ENCODE measurements around the gene TNKS2. TPM values are rescaled to one million over a fixed set of nuclear protein-coding genes. Genes with fewer than 3 reads are reported as not detected.
"Not testable (repeated sequence)": the region's sequence is repeated elsewhere in the genome, so short reads cannot be mapped to it uniquely, and the experiment has no call there.

The TNKS2 gene
- total RNA-seq, 5 donors from 2014 or later (not counting 1 experiment from before 2014, with no cell fraction given): 41.0 to 53.7 (median 47.6) TPM

DNA sequence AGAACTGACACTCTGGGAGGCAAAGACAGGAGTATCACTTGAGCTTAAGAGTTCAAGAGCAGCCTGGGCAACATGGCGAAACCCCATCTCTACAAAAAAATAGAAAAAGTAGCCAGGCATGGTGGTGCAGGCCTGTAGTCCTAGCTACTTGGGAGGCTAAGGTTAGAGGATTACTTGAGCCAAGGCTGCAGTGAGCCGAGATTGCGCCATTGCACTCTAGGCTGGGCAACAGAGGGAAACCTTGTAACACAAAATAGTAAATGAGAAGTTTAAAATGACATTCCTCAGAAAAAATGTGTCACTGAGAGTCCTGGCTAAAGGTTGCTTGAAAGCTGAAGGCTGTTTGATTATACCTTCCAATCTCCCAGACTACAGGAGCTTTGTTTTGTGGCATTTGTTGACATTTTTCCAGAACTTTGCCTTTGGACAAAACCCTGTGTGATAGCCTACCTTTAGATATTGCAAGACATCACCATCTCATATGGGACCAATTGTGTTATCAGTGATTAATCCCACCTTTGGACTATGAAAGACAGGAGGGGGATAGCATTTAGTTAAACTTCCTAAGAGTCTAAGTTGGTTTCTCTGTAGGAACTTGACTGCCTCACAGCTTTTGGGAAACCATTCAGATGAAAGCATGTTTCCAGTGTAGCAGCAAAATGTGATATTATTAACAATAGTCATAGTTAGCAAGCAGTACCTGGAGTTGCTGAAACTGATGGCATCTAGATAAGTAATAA is 5.3 kb downstream of the TNKS2 start:
- ChIA-PET POLR2A (interaction anchor here (0.6 kb wide), 2 partner anchors 13 to 44 kb away, joined by 3 read pairs; no protein-coding TSS in a partner anchor), CTCF (interaction anchor here in 1 of 2 donors (0.6 kb wide), 1 partner anchor 105 kb away, joined by 3 read pairs; no protein-coding TSS in a partner anchor)
- peaks cover 0 to 30% of the 10 kb centered on the region in 2 donors for H3K36me3 ChIP-seq (ENCODE audit: control insufficient read depth in 2 of 2, extremely low read depth in 1 of 2, insufficient read depth in 1 of 2, low read length in 1 of 2)
- Mint-ChIP-seq H3K9me3 (no peaks in the 10 kb centered on the region), H3K36me3 (peaks cover 40% of the 10 kb centered on the region), H3K27me3 (no peaks in the 10 kb centered on the region), H3K27ac (peak overlapping the region; percentile 16 to 34), H3K4me1 (peaks cover 81 to 86% (median 83%) of the 10 kb centered on the region in 3 donors), H3K4me3 (peak overlapping the region in 1 of 3 donors; percentile 46)
- ATAC-seq (replicated peaks in 1 of 4) (no peak), DNase-seq (no peak)
- H3K9me3 ChIP-seq: no peaks in the 10 kb centered on the region
- peaks cover 15 to 18% of the 10 kb centered on the region in 2 experiments for H3K4me1 ChIP-seq (ENCODE audit: control insufficient read depth in 1 of 2, extremely low read depth in 1 of 2, insufficient read depth in 2 of 2, low read length in 2 of 2)
- no peak overlapping the region for H3K4me3 ChIP-seq (ENCODE audit: control insufficient read depth in 1 of 2, extremely low read depth in 1 of 2, low read length in 1 of 2)
- H3K27me3 ChIP-seq (replicated peaks in 1 of 2; ENCODE audit: control insufficient read depth in 2 of 2, extremely low read depth in 1 of 2, insufficient read depth in 2 of 2, low read length in 1 of 2): no peaks in the 10 kb centered on the region
- no peak overlapping the region for H3K27ac ChIP-seq (ENCODE audit: low read length)
- no CpG with 5 or more reads among the region's 3 CpGs for WGBS (ENCODE audit: insufficient coverage)

DNA sequence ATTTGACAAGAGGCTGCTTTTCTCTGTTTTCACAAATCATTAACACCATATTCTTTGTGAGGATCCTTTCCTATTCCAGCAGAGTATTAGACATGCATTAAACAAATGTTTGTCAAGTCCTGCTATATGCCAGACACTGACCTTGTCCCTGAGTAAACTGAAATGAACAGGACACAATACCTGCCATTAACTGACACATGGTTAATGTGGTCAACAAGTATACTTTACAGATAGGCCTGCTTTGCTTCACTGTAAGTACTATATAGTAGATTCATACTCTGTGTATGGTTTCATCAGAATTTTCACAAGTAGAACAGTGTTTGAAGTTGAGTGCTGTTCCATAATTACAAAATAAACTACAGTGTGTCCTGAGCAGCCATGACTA is 5.9 kb downstream of the TNKS2 start:
- Histone ChIP-seq H3K4me3 (ENCODE audit: control insufficient read depth in 1 of 2, extremely low read depth in 1 of 2, low read length in 1 of 2) (no peak overlapping the region), H3K36me3 (ENCODE audit: control insufficient read depth in 2 of 2, extremely low read depth in 1 of 2, insufficient read depth in 1 of 2, low read length in 1 of 2) (peaks cover 0 to 30% of the 10 kb centered on the region in 2 donors), H3K27me3 (replicated peaks in 1 of 2; ENCODE audit: control insufficient read depth in 2 of 2, extremely low read depth in 1 of 2, insufficient read depth in 2 of 2, low read length in 1 of 2) (no peaks in the 10 kb centered on the region), H3K9me3 (no peaks in the 10 kb centered on the region), H3K4me1 (ENCODE audit: control insufficient read depth in 1 of 2, extremely low read depth in 1 of 2, insufficient read depth in 2 of 2, low read length in 2 of 2) (peaks cover 15 to 18% of the 10 kb centered on the region in 2 experiments), H3K27ac (ENCODE audit: low read length) (no peak overlapping the region)
- no peak overlapping the region for H3K27ac Mint-ChIP-seq
- peaks cover 40% of the 10 kb centered on the region for H3K36me3 Mint-ChIP-seq
- ChIA-PET POLR2A (no interaction called here), CTCF (no interaction called here)
- H3K4me3 Mint-ChIP-seq: no peak overlapping the region
- no peaks in the 10 kb centered on the region for H3K9me3 Mint-ChIP-seq
- no peaks in the 10 kb centered on the region for H3K27me3 Mint-ChIP-seq
- DNase-seq (no peak), ATAC-seq (replicated peaks in 1 of 4) (no peak)
- peaks cover 85 to 87% (median 85%) of the 10 kb centered on the region in 3 donors for H3K4me1 Mint-ChIP-seq

DNA sequence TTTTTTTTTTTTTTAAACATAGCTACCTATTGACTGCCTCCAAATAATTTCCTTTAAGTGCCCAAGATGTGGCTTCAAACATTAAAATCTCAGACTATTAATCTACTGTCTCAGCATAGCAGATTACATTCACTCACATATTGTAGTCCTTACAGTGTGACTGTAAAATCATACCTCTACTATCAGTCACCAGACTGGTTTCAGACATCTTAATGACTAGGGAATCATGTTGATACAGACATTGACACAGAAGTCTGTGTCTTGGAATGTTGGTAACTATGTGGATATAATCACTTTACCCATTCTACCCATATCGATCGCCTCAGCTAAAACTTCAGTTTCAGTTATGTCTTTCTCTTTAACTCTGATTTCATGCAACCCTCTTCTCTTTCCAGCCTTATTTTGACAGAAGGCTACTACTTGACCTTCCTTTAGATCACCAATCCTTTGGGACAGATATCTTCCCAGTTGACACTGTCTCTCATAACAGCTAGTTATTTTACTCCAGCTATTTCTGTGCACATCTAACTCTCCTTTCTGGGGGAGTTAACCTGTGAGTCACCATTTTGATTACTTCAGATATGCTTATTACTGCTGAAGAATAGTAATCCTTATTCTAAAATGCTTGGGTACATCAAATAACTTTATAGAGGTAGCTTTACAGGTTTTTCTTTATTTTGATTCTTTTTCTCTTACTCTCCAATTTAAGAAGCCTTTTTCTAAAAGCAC is 7.0 kb downstream of the TNKS2 start:
- H3K9me3 Mint-ChIP-seq: no peaks in the 10 kb centered on the region
- no peaks in the 10 kb centered on the region for H3K9me3 ChIP-seq
- H3K4me3 ChIP-seq (ENCODE audit: control insufficient read depth in 1 of 2, extremely low read depth in 1 of 2, low read length in 1 of 2): no peak overlapping the region
- ChIA-PET POLR2A (interaction anchor here (0.6 kb wide), 5 partner anchors 8 to 606 kb away, joined by 3 to 5 read pairs (median 5); no protein-coding TSS in a partner anchor), CTCF (no interaction called here)
- H3K27me3 Mint-ChIP-seq: no peaks in the 10 kb centered on the region
- H3K27ac Mint-ChIP-seq: no peak overlapping the region
- DNase-seq: no peak
- H3K27me3 ChIP-seq (replicated peaks in 1 of 2; ENCODE audit: control insufficient read depth in 2 of 2, extremely low read depth in 1 of 2, insufficient read depth in 2 of 2, low read length in 1 of 2): no peaks in the 10 kb centered on the region
- H3K36me3 Mint-ChIP-seq: peaks cover 34% of the 10 kb centered on the region
- ATAC-seq (replicated peaks in 1 of 4): no peak
- H3K4me1 Mint-ChIP-seq: peaks cover 77 to 83% (median 79%) of the 10 kb centered on the region in 3 donors
- peaks cover 9 to 11% of the 10 kb centered on the region in 2 experiments for H3K4me1 ChIP-seq (ENCODE audit: control insufficient read depth in 1 of 2, extremely low read depth in 1 of 2, insufficient read depth in 2 of 2, low read length in 2 of 2)
- no peak overlapping the region for H3K4me3 Mint-ChIP-seq
- peaks cover 0 to 30% of the 10 kb centered on the region in 2 donors for H3K36me3 ChIP-seq (ENCODE audit: control insufficient read depth in 2 of 2, extremely low read depth in 1 of 2, insufficient read depth in 1 of 2, low read length in 1 of 2)
- H3K27ac ChIP-seq (ENCODE audit: low read length): no peak overlapping the region
- WGBS (ENCODE audit: insufficient coverage): 92% methylated on average over 2 of the region's 2 CpGs

- peaks cover 67 to 71% (median 70%) of the 10 kb centered on the region in 3 donors for H3K4me1 Mint-ChIP-seq
- peaks cover 3 to 12% of the 10 kb centered on the region in 2 experiments for H3K4me1 ChIP-seq (ENCODE audit: control insufficient read depth in 1 of 2, extremely low read depth in 1 of 2, insufficient read depth in 2 of 2, low read length in 2 of 2)
- H3K27ac ChIP-seq (ENCODE audit: low read length); DNase-seq; POLR2A ChIA-PET; H3K9me3 Mint-ChIP-seq; CTCF ChIA-PET; H3K4me3 Mint-ChIP-seq; H3K9me3 ChIP-seq; H3K27me3 Mint-ChIP-seq; H3K4me3 ChIP-seq (ENCODE audit: control insufficient read depth in 1 of 2, extremely low read depth in 1 of 2, low read length in 1 of 2); H3K27me3 ChIP-seq (replicated peaks in 1 of 2; ENCODE audit: control insufficient read depth in 2 of 2, extremely low read depth in 1 of 2, insufficient read depth in 2 of 2, low read length in 1 of 2): not testable (repeated sequence)
- H3K36me3 Mint-ChIP-seq: peaks cover 27% of the 10 kb centered on the region
- H3K27ac Mint-ChIP-seq: peak overlapping the region in 1 of 2 donors; percentile 40
- ATAC-seq (replicated peaks in 1 of 4): peak in 1 of 4 experiments; percentile 42
- WGBS (ENCODE audit: insufficient coverage): no CpG with 5 or more reads among the region's 14 CpGs
- H3K36me3 ChIP-seq (ENCODE audit: control insufficient read depth in 2 of 2, extremely low read depth in 1 of 2, insufficient read depth in 1 of 2, low read length in 1 of 2): peaks cover 0 to 26% of the 10 kb centered on the region in 2 donors
These were observed 9.0 kb downstream of the TNKS2 start for GRCh38 chr10:91807264-91807663.

DNA sequence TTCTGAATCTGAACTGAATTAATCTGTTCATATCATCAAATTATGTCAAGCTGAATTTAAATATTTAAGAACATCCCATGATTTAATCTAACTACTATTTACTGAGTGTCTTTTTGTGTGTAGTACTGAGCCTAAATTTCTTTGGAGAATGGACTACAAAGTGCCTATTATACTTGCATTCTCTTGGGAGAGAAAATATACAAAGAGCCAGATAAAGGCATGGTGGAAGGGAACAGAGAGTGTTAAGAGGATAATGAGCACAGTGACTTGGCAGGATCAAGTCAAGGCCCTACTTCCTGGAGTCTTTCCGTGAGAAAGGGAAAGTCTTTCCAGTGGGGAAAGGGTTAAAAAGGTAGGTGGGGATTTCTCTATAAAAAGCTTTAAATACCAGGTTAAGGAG is 15.0 kb downstream of the TNKS2 start:
- DNase-seq (no peak), ATAC-seq (replicated peaks in 1 of 4) (no peak)
- Mint-ChIP-seq H3K9me3 (no peaks in the 10 kb centered on the region), H3K27ac (no peak overlapping the region), H3K4me1 (peaks cover 40 to 43% (median 42%) of the 10 kb centered on the region in 3 donors), H3K4me3 (no peak overlapping the region), H3K36me3 (peaks cover 30% of the 10 kb centered on the region), H3K27me3 (no peaks in the 10 kb centered on the region)
- peaks cover 0 to 6% of the 10 kb centered on the region in 2 experiments for H3K4me1 ChIP-seq (ENCODE audit: control insufficient read depth in 1 of 2, extremely low read depth in 1 of 2, insufficient read depth in 2 of 2, low read length in 2 of 2)
- H3K4me3 ChIP-seq (ENCODE audit: control insufficient read depth in 1 of 2, extremely low read depth in 1 of 2, low read length in 1 of 2): no peak overlapping the region
- ChIA-PET POLR2A (interaction anchor here (0.6 to 1.1 kb wide), 3 partner anchors 8 to 127 kb away, joined by 3 to 5 read pairs (median 4); partner anchors contain the start of gene TNKS2 (in 1 of the 2)), CTCF (interaction anchor here in 1 of 2 donors (0.6 kb wide), 1 partner anchor 55 kb away, joined by 6 read pairs; no protein-coding TSS in a partner anchor)
- H3K27me3 ChIP-seq (replicated peaks in 1 of 2; ENCODE audit: control insufficient read depth in 2 of 2, extremely low read depth in 1 of 2, insufficient read depth in 2 of 2, low read length in 1 of 2): no peaks in the 10 kb centered on the region
- H3K36me3 ChIP-seq (ENCODE audit: control insufficient read depth in 2 of 2, extremely low read depth in 1 of 2, insufficient read depth in 1 of 2, low read length in 1 of 2): peaks cover 0 to 50% of the 10 kb centered on the region in 2 donors
- 100% methylated on average over 1 of the region's 1 CpG for WGBS (ENCODE audit: insufficient coverage)
- H3K27ac ChIP-seq (ENCODE audit: low read length): no peak overlapping the region
- no peaks in the 10 kb centered on the region for H3K9me3 ChIP-seq

- Histone ChIP-seq H3K4me3 (ENCODE audit: control insufficient read depth in 1 of 2, extremely low read depth in 1 of 2, low read length in 1 of 2) (no peak overlapping the region), H3K36me3 (ENCODE audit: control insufficient read depth in 2 of 2, extremely low read depth in 1 of 2, insufficient read depth in 1 of 2, low read length in 1 of 2) (peaks cover 0 to 75% of the 10 kb centered on the region in 2 donors), H3K9me3 (no peaks in the 10 kb centered on the region), H3K4me1 (ENCODE audit: control insufficient read depth in 1 of 2, extremely low read depth in 1 of 2, insufficient read depth in 2 of 2, low read length in 2 of 2) (no peaks in the 10 kb centered on the region), H3K27me3 (replicated peaks in 1 of 2; ENCODE audit: control insufficient read depth in 2 of 2, extremely low read depth in 1 of 2, insufficient read depth in 2 of 2, low read length in 1 of 2) (no peaks in the 10 kb centered on the region), H3K27ac (ENCODE audit: low read length) (no peak overlapping the region)
- Mint-ChIP-seq H3K9me3 (no peaks in the 10 kb centered on the region), H3K4me3 (no peak overlapping the region), H3K27me3 (no peaks in the 10 kb centered on the region), H3K36me3 (peaks cover 42% of the 10 kb centered on the region), H3K4me1 (peaks cover 18 to 26% (median 23%) of the 10 kb centered on the region in 3 donors), H3K27ac (no peak overlapping the region)
- ATAC-seq (replicated peaks in 1 of 4) (no peak), DNase-seq (no peak)
- 100% methylated on average over 1 of the region's 2 CpGs for WGBS (ENCODE audit: insufficient coverage)
- POLR2A ChIA-PET: interaction anchor here (0.5 to 0.8 kb wide), 6 partner anchors 12 to 570 kb away, joined by 3 to 7 read pairs (median 3); no protein-coding TSS in a partner anchor
- CTCF ChIA-PET: interaction anchor here (0.5 to 2.5 kb wide), 7 partner anchors 18 to 1025 kb away, joined by 3 to 9 read pairs (median 4); no protein-coding TSS in a partner anchor
These were observed 18.8 kb downstream of the TNKS2 start for GRCh38 chr10:91816981-91817380.

Data from T-cell (primary cell).